Type B pancreatic cell (in vitro differentiated cells): ENCODE data around the gene INTS11. TPM values are rescaled to one million over a fixed set of nuclear protein-coding genes. Genes with fewer than 3 reads are reported as not detected.

Experiments
- DNase-seq: peaks from one replicate; pipeline ENCODE4 v3.0.0; 2021; ENCODE audit warnings: mixed read lengths; ENCODE audit not compliant: unreplicated experiment; ENCODE audit errors: extremely low spot score
- H3K27ac Mint-ChIP-seq: 2 replicates; pipeline ENCODE4 v1.8.0; 2021; ENCODE audit warnings: mild to moderate bottlenecking, mixed read lengths
- H3K27me3 Mint-ChIP-seq: 2 replicates; pipeline ENCODE4 v1.8.0; 2021; ENCODE audit warnings: mixed read lengths
- H3K36me3 Mint-ChIP-seq: 2 replicates; pipeline ENCODE4 v1.8.0; 2021; ENCODE audit warnings: mixed read lengths
- H3K4me1 Mint-ChIP-seq: one replicate; pipeline ENCODE4 v1.8.0; 2021; ENCODE audit warnings: mixed read lengths; ENCODE audit not compliant: unreplicated experiment
- H3K4me3 Mint-ChIP-seq: 2 replicates; pipeline ENCODE4 v1.8.0; 2021; ENCODE audit warnings: mild to moderate bottlenecking, mixed read lengths
- H3K9me3 Mint-ChIP-seq: 2 replicates; pipeline ENCODE4 v1.8.0; 2021; ENCODE audit warnings: mixed read lengths
- long read RNA-seq: library from polyadenylated mRNA; unstranded; transcript quantifications from one replicate; pipeline ENCODE4 v2.0.0, GENCODE V29; 2020
- total RNA-seq: library from RNA; stranded (reverse); gene quantifications from 2 replicates; pipeline ENCODE4 v1.2.1, GENCODE V29; 2021; ENCODE audit warnings: low replicate concordance
- TF ChIP-seq, protein P1 (sequence below): fragments of 200-600 bp; sonication (generic); conservative IDR thresholded peaks from 2 replicates; pipeline ENCODE4 v1.5.0; 2021; ENCODE audit warnings: antibody characterized with exemption, mild to moderate bottlenecking

The INTS11 gene
- total RNA-seq: 127 and 138 TPM in 2 replicates
- long read RNA-seq, transcript INTS11-208 (17 exons, 2,148 nt): major isoform, 115 of 141 reads
- long read RNA-seq, partial matches to known transcripts: 7 of 141 reads
- long read RNA-seq, other reads (novel, unspliced or antisense): 17 of 141 reads

DNA sequence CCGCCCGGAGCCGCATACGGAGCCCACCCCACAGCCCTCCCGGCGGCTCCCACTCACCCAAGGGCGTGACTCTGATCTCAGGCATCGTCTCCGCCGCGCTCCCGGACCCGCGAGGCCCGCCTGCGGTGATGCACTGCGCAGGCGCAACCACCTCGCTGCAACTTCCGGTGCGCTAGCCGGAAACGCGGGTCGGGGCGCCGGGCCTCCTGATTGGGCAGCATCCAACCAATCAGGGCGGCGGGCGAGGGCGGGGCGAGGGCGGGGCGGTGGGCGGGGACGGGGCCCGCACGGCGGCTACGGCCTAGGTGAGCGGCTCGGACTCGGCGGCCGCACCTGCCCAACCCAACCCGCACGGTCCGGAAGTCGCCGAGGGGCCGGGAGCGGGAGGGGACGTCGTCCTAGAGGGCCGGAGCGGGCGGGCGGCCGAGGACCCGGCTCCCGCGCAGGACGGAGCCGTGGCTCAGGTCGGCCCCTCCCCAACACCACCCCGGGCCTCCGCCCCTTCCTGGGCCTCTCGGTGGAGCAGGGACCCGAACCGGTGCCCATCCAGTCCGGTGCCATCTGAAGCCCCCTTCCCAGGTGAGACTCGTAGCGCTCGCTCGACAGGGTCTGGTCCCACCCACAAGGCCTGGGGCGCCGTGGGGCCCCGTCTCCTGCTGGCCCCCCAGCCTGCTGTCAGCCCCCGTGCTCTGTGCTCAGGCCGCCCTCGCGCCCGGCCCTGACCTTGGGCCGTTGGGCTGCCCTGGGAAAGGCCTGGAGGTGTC lies at the start of gene INTS11, which contains the start of gene CPTP:
Gene INTS11 (minus strand): TSS at position 137 of the 764 bp plus-strand sequence. CDS start 52 bp downstream, at position 85.
Gene CPTP (plus strand): TSS at position 279 of the 764 bp plus-strand sequence. CDS start 2,109 bp downstream, outside the sequence.
- Mint-ChIP-seq H3K36me3 (no peaks in the 10 kb centered on the region), H3K4me3 (peak within 1 kb of the TSS; percentile 92), H3K27me3 (no peaks in the 10 kb centered on the region), H3K9me3 (no peaks in the 10 kb centered on the region), H3K27ac (peak within 1 kb of the TSS; percentile 85), H3K4me1 (peaks cover 11% of the 10 kb centered on the region)
- TF ChIP-seq, protein P1, sequence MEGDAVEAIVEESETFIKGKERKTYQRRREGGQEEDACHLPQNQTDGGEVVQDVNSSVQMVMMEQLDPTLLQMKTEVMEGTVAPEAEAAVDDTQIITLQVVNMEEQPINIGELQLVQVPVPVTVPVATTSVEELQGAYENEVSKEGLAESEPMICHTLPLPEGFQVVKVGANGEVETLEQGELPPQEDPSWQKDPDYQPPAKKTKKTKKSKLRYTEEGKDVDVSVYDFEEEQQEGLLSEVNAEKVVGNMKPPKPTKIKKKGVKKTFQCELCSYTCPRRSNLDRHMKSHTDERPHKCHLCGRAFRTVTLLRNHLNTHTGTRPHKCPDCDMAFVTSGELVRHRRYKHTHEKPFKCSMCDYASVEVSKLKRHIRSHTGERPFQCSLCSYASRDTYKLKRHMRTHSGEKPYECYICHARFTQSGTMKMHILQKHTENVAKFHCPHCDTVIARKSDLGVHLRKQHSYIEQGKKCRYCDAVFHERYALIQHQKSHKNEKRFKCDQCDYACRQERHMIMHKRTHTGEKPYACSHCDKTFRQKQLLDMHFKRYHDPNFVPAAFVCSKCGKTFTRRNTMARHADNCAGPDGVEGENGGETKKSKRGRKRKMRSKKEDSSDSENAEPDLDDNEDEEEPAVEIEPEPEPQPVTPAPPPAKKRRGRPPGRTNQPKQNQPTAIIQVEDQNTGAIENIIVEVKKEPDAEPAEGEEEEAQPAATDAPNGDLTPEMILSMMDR: no peak
- DNase-seq: peak; percentile 98

DNA sequence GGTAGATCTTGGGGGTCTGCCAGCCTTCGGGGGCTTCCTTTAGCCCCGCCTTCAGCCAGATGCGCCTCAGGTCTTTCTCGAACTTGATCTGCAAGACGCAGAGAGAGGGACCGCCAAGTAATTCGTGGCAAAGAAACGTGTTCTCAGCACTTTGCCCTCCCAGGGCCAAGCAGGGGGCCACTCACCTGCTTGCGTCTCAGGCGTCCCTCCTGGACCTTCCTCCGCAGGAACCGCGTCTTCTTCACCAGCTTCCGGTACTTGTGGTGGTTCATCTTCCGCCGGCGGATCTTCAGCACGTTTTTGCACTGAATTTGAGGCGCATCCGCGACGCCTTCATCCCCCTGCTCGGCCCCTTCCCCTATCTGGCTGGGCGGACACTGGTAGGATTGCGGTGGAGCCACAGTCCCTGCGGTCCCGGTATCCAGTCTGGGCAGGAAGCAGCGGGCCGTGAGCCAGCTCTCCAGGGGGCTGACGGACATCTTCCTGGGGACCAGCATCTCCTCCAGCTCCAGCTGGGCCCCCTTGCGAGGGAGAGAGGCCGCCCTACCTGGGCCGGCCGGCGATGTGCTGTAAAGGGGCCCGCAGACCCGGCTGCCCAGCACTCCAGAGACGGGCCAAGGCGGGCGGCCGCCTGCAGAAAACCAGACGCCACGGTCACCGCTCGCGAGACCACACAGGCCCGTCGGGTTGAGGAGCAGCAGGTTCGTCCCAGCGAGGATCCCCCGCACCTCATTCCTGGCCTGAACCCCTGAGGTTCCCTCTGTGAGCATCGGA lies 49.5 kb upstream of the INTS11 start:
- Mint-ChIP-seq H3K9me3 (no peaks in the 10 kb centered on the region), H3K27ac (no peak overlapping the region), H3K27me3 (peaks cover 3% of the 10 kb centered on the region)

GRCh38 chr1:1373051-1373814 lies 48.8 kb upstream of the INTS11 start:
- H3K27me3 Mint-ChIP-seq: peaks cover 3% of the 10 kb centered on the region
- TF ChIP-seq, protein P1: no peak
- H3K27ac Mint-ChIP-seq: no peak overlapping the region
- H3K36me3 Mint-ChIP-seq: peaks cover 4% of the 10 kb centered on the region
- H3K9me3 Mint-ChIP-seq: no peaks in the 10 kb centered on the region
- H3K4me1 Mint-ChIP-seq: peaks cover 4% of the 10 kb centered on the region
- peak overlapping the region; percentile 97 for H3K4me3 Mint-ChIP-seq
- no peak for DNase-seq

More for the DNA sequence above, 49.5 kb upstream of the INTS11 start:
- TF ChIP-seq, protein P1: no peak
- H3K4me3 Mint-ChIP-seq: peak overlapping the region; percentile 97
- H3K4me1 Mint-ChIP-seq: peaks cover 4% of the 10 kb centered on the region
- H3K36me3 Mint-ChIP-seq: peaks cover 4% of the 10 kb centered on the region
- no peak for DNase-seq

DNA sequence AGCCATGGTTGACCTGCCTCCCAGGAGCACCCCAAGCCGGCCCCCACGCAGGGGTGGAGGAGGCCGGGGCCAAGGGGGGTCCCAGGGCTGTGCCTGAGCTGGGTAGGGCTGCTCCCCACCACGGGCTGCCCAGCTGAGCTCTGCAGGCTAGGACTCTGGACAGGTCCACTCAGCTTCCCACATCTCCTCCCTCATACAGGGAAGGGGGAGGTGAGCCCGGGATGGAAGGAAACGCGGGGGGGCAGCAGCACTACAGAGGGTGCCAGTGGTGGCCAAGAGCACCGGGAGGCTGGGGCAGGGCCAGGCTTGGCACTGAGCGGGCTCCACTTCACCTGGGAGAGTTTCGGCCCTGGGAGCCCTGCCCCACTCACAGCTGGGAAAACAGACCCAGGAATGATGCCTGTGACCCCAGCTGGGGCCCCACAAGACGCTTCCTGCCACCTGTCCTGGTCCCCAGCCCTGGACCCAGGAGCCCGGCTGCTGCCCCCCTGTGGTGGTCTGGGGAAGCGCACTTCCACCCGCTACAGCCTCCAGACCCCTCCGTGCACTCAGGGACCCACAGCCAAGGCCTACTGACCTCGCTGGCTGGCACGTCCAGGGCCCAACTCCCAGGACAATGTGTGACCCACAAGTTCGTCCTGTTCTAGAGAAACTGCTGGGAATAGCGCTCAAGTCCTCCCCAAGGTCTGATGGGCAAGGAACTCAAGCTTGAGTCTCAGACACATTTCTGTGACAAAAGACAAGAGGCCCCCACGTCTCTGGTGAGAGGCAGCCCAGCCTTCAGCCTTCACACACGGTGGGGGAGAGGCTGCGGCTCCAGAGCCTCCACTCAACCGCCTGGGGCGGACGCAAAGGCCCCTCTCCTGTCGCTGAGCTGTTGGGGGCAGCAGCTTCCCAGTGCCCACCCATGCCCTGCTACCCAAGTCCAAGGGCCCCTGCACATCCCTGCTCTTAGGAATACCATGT lies 47.6 kb upstream of the INTS11 start:
- Mint-ChIP-seq H3K27ac (no peak overlapping the region), H3K4me1 (peaks cover 4% of the 10 kb centered on the region), H3K36me3 (peaks cover 4% of the 10 kb centered on the region), H3K9me3 (no peaks in the 10 kb centered on the region), H3K27me3 (peaks cover 3% of the 10 kb centered on the region), H3K4me3 (peak overlapping the region; percentile 68)
- peak; percentile 85 for DNase-seq
- TF ChIP-seq, protein P1: peak; percentile 92
